NCI-H774 (cell line): ENCODE data around the gene SLC2A11.
"Not testable (repeated sequence)": the region's sequence is repeated elsewhere in the genome, so short reads cannot be mapped to it uniquely, and the experiment has no call there.

Experiments
- DNase-seq: peaks from one replicate; lab custom pipeline; 2025; lab: John Stamatoyannopoulos, UW

Gene SLC2A11

GRCh38 chr22:23847310-23847920, 10.3 kb upstream of the SLC2A11 start:
- DNase-seq: no peak

DNA sequence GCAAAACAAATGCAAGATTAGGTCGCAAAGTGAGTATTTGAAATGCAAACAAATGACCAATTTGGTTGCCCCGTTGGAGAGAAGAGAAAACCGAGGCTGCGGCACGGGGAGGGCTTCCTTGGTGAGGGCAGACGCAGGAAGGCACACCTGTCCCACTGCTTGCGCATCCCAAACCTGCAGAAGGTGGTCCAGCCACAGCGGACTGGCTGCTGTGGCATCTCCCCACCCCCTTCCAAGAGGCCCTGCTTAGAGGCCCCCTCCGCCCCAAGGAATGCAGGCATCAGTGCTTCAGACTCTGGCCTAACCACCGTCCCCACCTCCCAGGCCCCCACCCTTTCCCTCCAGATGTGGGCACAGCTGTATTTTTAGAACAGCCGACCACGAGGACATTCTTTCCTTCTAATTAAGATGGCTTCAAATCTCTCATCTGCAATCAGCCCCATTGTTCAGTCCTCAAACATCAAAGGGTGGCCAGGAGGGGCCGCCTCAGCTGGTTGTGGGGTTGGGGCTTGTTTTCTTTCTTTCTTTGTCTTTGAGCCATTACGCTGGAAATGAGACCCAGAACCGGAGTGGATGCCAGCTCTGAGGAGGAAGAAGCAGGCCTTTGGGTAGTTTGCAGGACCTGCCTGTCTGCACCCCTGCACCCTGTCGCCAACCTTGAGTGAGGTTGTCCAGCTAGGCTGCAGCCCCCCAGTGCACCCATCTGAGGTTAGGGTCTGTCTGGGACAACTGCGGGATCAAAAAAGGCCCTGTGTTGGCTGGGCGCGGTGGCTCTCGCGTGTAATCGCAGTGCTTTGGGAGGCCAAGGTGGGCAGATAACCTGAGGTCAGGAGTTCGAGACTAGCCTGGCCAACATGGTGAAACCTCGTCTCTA, 9.4 kb upstream of the SLC2A11 start:
- DNase-seq: no peak

DNA sequence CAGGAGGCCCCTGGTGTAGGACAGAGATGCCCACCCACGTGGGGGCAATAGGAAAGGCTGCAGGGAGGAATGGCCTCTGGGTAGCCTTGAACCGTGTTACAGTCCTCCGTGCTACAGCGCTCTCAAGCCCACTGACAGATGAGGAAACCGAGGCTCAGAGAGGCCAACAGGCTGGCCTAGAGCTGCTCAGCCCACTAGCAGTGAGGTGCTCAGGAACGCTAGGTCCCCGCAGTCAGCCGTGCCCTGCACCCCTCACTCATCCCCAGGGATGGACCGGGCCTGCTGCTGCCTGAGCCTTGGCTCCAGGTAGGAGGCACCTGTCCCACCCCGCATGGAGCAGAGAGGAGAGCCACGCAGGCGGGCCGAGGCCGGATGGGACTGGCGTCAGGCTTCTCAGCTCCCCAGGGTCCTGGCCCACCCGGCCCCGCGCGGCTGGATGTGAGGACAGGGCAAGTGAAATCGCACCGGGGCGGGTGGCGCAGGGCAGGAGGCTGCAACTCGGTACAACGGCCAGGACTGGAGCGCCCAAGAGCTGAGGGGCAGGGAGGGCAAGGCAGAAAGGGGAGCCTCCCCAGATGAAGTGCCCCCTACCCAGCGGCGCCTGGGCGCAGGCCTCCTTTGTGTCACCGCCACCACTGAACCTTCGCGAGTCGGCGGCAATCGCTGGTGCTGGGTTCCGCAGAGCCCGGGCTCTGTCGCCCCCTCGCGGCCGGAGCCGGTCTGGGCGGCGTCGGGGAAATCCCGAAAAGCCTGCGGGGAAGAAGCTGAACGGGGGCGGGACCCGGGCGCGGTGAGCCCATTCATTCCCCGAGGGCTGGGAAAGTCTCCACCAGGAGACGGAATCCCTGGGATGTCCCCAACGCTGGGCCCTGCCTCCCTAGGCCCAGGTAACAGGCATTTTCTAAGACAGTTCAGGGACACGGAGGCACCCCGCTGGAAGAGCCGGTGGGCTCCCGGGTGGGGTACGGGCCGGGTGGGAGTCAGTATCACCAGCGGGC, 8.4 kb upstream of the SLC2A11 start:
- peak; percentile 65 for DNase-seq

- no peak for DNase-seq
Observed at GRCh38 chr22:23850136-23850611, 7.5 kb upstream of the SLC2A11 start.

DNA sequence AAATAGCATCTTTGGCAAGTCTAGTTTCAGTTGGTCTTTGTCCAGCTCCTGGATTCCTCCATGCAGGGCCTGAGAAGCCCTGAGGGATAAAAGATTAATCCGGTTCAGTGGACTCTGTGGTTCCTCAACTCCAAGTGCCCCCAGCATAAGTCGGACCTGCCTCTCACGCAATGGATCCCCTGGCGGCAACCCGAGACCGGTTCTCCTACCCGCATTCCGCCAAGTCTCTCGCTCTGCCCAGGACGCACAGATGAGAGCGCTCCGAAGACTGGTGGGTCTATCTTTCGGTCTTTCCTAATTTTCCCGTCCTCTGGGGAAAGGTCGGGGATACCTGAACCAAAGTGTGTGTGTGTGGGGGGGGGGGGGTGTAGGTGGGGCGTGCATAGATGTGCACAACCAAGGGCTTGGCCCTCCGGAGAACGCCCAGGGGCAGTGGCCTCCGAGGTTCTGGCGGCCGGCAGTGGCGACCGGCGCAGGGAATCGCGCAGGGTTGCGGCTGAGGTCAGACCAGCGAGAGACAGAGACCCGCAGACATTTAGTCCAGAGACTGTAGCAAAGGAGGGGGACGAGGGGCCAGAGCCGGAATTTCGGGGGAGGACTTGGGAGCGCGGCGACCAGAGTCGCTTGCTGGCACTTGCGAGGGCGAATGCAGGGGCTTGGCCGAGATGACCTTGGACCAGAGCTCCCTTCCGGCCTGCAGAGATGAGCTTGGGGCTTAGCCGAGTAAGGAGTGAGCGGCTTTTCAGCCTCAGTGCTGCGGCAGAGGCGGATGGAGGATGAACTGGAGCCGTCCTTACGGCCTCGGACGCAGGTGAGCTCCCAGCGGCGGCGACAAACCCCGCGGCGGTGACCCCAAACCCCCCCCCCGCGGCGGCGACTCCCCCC, 712 bp upstream of the SLC2A11 start:
- DNase-seq: peak; percentile 59

DNA sequence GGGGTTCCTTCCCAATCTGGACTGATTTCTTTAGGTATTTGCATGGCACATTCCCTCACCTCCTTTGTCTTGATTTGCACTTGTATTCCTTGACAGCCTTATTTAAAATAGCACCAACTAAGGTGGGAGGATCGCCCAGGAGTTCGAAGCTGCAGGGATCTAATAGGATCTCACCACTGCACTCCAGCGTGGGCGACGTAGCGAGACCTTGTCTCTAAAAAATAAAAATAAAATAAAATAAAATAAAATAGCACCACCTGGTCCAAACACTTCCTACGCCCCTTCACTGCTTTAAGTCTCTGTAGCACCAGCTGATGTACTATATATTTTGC, 775 bp downstream of the SLC2A11 start:
- no peak for DNase-seq

DNA sequence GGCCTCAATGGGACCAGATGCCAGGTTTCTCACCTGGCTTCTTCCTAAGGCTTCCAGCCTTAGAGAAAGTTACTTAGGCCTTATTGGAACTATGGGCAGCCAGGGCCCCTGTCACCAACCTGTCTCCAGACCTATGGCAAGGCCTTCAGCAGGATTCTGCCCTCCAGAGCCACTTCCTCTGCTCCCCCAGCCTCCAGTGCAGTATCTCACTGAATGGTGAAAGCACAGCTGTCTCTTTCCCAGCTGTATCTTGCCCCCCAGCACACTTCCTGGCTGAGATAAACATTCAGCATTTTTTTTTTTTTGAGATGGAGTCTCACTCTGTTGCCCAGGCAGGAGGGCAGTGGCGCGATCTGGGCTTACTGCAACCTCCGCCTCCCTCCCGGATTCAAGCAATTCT, 1.5 kb downstream of the SLC2A11 start:
- DNase-seq: no peak

DNA sequence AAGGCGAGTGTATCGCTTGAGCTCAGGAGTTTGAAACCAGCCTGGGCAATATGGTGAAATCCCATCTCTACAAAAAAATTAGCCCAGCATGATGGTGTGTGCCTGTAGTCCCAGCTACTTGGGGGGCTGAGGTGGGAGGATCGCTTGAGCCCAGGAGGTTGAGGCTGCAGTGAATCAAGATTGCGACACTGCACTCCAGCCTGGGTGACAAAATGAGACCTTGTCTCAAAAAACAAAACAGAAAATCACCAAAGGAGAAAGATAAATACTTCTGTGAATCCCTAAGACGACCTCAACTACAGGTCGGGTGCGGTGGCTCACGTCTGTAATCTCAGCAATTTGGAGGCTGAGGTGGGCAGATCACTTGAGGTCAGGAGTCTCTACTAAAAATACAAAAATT, 2.5 kb downstream of the SLC2A11 start:
- DNase-seq: not testable (repeated sequence)

GRCh38 chr22:23862103-23862502, 4.4 kb downstream of the SLC2A11 start:
- peak; percentile 10 for DNase-seq

GRCh38 chr22:23864499-23865154, 7.0 kb downstream of the SLC2A11 start:
- not testable (repeated sequence) for DNase-seq

DNA sequence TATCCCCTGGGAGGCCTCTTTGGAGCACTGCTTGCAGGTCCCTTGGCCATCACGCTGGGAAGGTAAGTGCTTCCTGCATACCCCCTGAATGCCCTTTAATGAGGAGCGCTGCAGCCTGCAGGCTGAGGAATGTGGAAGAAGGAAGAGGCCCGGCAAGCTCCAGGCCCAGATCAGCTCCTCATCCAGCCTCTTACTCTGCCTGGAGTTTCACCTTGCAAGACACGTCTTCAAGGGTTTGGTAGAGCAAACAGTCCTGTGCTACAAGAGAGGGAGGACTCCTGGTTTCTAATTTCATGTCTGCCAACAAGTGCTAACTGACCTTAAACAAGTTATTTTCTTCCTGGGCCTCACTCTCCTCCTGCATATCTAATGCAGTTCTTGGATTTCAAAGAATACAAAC, 10.9 kb downstream of the SLC2A11 start:
- no peak for DNase-seq

- DNase-seq: no peak
Observed at GRCh38 chr22:23874871-23875270, 17.2 kb downstream of the SLC2A11 start.

GRCh38 chr22:23875801-23876200, 18.1 kb downstream of the SLC2A11 start:
- no peak for DNase-seq

GRCh38 chr22:23877566-23877965, 19.9 kb downstream of the SLC2A11 start:
- no peak for DNase-seq

DNA sequence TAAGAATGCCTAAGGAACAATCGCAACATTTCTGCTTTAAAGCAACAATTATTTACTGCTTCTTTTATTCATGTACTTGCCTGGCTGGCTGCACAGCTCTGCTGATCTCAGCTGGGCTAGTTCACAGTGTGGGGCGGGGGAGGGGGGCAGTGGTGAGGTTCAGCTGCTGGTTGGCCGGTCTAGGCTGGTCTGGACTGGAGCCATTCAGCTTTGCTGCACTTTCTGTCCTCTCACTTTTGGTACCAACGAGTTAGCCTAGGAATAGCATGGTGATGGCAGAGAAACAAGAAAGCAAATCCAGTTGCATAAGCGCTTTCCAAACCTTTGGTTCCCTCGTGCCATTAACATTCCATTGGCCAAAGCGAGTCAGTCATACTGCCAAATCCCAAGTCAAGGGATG, 20.5 kb downstream of the SLC2A11 start:
- no peak for DNase-seq

DNA sequence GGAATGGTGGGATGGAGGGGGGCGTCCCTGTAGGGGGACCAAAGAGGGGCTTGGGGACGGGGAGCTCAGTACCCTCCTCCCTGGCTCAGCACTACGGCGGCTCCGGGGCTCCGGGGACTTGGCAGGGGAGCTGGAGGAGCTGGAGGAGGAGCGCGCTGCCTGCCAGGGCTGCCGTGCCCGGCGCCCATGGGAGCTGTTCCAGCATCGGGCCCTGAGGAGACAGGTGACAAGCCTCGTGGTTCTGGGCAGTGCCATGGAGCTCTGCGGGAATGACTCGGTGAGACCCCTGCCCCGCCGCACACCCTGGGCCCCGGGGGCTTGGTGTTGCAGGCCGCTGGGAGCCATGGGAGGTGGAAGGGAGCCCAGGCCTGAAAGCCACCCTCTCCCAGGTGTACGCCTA, 24.7 kb downstream of the SLC2A11 start:
- DNase-seq: no peak

- DNase-seq: no peak
Observed at GRCh38 chr22:23883658-23884057, 26.0 kb downstream of the SLC2A11 start.

DNA sequence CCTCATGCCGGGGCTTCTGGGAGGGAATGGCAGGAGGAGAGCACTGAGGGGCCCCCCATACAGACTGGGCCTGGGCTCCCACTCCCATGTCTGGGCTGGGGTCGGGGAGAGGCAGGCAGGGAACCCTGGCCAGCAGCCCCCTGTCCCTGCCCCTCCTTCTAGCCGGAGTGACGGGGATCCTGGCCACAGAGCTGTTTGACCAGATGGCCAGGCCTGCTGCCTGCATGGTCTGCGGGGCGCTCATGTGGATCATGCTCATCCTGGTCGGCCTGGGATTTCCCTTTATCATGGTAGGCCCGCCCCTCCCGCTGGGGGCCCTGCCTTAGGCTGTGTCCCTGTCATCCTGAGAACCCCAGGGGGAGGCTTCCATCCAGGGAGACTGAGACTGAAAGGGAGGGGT, 26.5 kb downstream of the SLC2A11 start:
- no peak for DNase-seq

DNA sequence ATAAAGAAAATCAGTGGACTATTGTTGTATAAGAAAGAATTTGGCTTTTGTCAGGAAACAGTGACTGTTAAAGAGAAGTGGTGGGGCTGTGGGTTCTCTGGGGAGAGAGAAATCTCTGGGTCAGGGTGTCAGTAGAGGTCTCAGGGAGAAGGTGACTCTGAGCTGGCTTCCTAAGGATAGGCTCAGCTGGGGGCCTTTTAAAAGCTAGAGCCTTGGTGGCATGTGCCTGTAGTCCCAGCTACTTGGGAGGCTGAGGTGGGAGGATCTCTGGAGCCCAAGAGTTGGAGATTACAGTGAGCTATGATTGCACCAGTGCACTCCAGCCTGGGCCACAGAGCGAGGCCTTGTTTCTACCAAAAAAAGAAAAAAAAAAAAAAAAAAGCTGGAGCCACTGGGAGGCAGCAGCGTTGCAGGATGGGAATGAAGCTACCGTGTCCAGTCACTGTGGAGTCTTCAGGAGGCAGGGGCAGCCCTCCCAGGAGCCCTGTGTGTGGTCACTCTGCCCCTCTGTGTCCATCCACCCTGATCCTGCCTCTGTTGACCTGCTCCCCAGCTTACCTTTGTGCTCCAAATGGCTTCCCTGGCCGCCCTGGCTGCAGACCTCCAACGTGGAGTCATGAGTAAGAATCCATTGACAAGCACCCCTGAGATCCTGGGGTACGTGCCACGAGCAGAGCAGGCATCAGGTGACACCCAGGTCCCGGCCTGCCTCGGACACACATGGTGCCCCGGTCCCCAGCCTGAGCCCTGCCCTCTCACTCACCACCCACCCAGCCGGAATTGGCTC, 31.1 kb downstream of the SLC2A11 start:
- no peak for DNase-seq

DNA sequence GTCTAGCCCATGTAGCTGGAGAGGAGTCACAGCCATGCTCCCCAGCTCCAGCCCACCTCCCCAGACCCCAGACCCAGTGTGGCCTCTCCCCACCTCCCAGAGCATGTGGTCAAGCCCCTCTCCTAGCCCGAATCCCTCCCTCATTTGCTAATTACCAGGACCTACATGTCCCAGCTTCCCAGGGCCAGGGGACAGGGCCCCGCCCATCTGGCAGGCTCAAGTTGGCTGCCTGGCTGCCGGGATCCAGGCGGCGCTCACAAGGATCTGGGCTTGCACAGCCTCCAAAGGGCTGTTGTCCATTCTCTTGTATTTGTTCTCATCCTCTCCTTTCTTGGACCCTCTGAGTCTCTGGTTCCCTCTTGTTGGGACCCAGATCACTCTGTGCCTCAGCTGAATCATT, 31.9 kb downstream of the SLC2A11 start:
- no peak for DNase-seq
